Transverse colon (tissue), 4 donors: Measurements from ENCODE around the gene TUBA3C.

ENCODE experiments used
- EP300 ChIP-seq: sonication (generic); formaldehyde crosslinking; IDR thresholded peaks from one replicate; pipeline ENCODE4 v1.6.1; 2017; ENCODE audit warnings: antibody characterized with exemption, low read depth
- POLR2AphosphoS5 ChIP-seq, 3 donors: sonication (generic); formaldehyde crosslinking; IDR thresholded peaks; one replicate each; pipeline ENCODE4 v1.6.1; 2016; ENCODE audit warnings: antibody characterized with exemption in 3 of 3
- TF ChIP-seq, protein P1 (sequence below), 5 experiments: fragments of 200-600 bp in 3 of 5; fragments of 450-650 bp in 2 of 5; sonication (generic) in 3 of 5; IDR thresholded peaks; 1 replicate in 2 of 5; 2 replicates in 3 of 5; pipeline ENCODE4 v1.5.1; 2016 to 2017; ENCODE audit warnings: antibody characterized with exemption in 5 of 5, inconsistent platforms in 3 of 5, mild to moderate bottlenecking in 2 of 5, moderate library complexity in 1 of 5

DNA sequence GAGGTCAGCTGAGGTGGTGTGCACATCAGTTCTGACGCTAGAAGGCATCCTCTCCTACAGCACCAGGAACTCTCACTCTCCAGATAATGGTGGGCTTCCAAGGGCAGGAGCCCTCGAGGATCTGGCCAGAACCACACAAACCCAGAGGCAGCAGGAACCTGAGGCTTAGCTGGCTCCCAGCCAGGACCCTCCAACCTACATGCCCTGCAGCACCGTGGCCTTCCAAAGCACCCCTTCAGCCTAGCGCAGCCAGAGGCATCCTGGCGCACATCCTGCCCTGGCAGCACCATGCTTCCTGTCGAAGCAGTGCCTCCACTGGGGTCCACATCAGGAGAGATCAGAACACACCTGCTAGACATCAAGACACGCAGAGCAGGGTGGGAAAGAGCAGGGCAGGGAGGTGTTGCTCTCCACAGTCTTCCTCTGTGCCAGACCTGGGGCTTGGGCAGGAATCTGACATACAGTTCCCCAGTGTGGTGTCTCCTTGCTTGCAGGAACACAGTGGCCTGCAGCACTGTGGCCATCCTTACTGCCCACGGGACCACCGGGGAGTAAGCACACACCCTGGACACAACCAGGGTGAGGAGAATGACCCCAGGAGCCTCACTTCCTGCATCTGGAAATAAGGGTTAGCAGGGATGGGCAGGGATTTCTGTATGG lies 21.7 kb downstream of the TUBA3C start:
- no peak for TF ChIP-seq POLR2AphosphoS5 (IDR thresholded peaks at IDR 0.05)
- TF ChIP-seq, protein P1, sequence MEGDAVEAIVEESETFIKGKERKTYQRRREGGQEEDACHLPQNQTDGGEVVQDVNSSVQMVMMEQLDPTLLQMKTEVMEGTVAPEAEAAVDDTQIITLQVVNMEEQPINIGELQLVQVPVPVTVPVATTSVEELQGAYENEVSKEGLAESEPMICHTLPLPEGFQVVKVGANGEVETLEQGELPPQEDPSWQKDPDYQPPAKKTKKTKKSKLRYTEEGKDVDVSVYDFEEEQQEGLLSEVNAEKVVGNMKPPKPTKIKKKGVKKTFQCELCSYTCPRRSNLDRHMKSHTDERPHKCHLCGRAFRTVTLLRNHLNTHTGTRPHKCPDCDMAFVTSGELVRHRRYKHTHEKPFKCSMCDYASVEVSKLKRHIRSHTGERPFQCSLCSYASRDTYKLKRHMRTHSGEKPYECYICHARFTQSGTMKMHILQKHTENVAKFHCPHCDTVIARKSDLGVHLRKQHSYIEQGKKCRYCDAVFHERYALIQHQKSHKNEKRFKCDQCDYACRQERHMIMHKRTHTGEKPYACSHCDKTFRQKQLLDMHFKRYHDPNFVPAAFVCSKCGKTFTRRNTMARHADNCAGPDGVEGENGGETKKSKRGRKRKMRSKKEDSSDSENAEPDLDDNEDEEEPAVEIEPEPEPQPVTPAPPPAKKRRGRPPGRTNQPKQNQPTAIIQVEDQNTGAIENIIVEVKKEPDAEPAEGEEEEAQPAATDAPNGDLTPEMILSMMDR (IDR thresholded peaks at IDR 0.05), result no peak
- TF ChIP-seq EP300, result no peak
